H4 (cell line): ENCODE data around the gene KLK8. TPM values are rescaled to one million over a fixed set of nuclear protein-coding genes. Genes with fewer than 3 reads are reported as not detected.

ENCODE experiments used
- DNase-seq: peaks from one replicate; pipeline ENCODE4 v3.0.0-alpha.2; 2015; ENCODE audit warnings: low spot score
- total RNA-seq: library from RNA; depleted of rRNA; stranded (reverse); fragments of >200 nt; shearing (Covaris generic); gene quantifications from 2 replicates; pipeline ENCODE4 v1.2.3, GENCODE V29; 2014; rRNA removed

The KLK8 gene
- total RNA-seq, 1 experiment from 2014 or later: not detected

- no peak for DNase-seq
Observed at GRCh38 chr19:50947123-50947522, 54.3 kb downstream of the KLK8 start.

Other genes with a start within 250 kb of the KLK8 start
- not detected in 2 replicates for gene GPR32, start 231.1 kb downstream of the KLK8 start, total RNA-seq
- not detected in 2 replicates for gene ACP4, start 211.2 kb downstream of the KLK8 start, total RNA-seq
- gene KLK1, start 177.8 kb downstream of the KLK8 start, total RNA-seq: not detected in 2 replicates
- not detected in 2 replicates for gene KLK15, start 168.0 kb downstream of the KLK8 start, total RNA-seq
- gene KLK3, start 146.7 kb downstream of the KLK8 start, total RNA-seq: not detected in 2 replicates
- not detected in 2 replicates for gene KLK2, start 128.2 kb downstream of the KLK8 start, total RNA-seq
- gene KLK4, start 90.2 kb downstream of the KLK8 start, total RNA-seq: not detected in 2 replicates
- gene KLK5, start 48.6 kb downstream of the KLK8 start, total RNA-seq: 0.64 TPM in 1 of 2 replicates, not detected in the other
- gene KLK6, start 32.0 kb downstream of the KLK8 start, total RNA-seq: not detected in 2 replicates
- not detected in 2 replicates for gene KLK7, start 17.7 kb downstream of the KLK8 start, total RNA-seq
- gene KLK10, start 18.1 kb upstream of the KLK8 start, total RNA-seq: not detected in 2 replicates
- gene KLK11, start 25.0 kb upstream of the KLK8 start, total RNA-seq: not detected in 2 replicates
- gene KLK12, start 33.4 kb upstream of the KLK8 start, total RNA-seq: not detected in 2 replicates
- gene KLK13, start 63.5 kb upstream of the KLK8 start, total RNA-seq: not detected in 2 replicates
- not detected in 2 replicates for gene KLK14, start 81.3 kb upstream of the KLK8 start, total RNA-seq
- 2.8 and 6.0 TPM in 2 replicates for gene CTU1, start 106.8 kb upstream of the KLK8 start, total RNA-seq
- not detected in 2 replicates for gene SIGLEC9, start 123.3 kb upstream of the KLK8 start, total RNA-seq
- gene SIGLEC7, start 140.7 kb upstream of the KLK8 start, total RNA-seq: not detected in 2 replicates
- gene CD33, start 223.5 kb upstream of the KLK8 start, total RNA-seq: 3.3 and 13.9 TPM in 2 replicates
- gene SIGLECL1, start 249.5 kb upstream of the KLK8 start, total RNA-seq: 0.39 TPM in 1 of 2 replicates, not detected in the other